HG02970 (cell line): ENCODE results near the gene TPMT.

Source experiments
- ATAC-seq: cut with Tn5 transposase; IDR thresholded peaks from one replicate; pipeline ENCODE4 v1.9.1; 2021; ENCODE audit warnings: mild to moderate bottlenecking, moderate library complexity, moderate number of reproducible peaks; ENCODE audit not compliant: unreplicated experiment, low FRiP score

Gene TPMT

DNA sequence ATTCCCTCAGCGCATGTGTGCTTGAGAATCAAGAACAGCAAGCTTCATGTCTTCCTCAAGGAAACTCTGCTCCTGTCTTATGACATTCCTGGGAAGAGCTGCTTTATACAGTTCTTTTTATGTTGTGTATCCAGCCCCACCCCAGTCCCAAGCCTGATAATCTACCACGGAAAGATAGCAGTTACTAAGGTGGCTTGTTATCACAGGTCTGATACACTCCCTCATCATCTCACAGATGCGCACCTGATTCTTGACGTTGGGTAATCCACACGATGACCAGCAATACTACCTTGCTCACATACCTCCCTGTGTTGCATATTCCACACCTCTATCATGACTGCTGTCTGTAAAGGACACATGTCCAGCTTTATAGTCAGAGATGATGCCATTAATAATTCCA, 35.6 kb downstream of the TPMT start:
- ATAC-seq: no peak

DNA sequence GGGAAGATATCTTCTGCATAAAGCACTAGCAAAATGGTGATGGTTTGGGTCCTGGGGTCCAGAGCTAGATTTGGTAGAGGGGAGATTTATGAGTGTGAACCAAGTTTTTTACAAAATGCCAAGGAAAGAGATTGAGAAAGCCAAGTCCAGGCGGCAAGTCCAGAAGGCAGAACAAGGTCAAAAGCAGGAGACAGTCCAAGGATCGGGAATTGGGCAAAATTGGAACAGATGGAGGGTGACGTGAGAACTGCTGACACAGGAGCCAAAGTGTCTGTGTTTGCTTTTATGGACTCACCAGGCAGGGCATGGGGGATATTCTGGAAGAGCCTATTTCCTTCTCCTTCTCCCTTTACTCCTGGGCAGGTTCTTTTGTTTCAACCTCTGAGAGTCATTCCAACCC, 36.5 kb downstream of the TPMT start:
- no peak for ATAC-seq

DNA sequence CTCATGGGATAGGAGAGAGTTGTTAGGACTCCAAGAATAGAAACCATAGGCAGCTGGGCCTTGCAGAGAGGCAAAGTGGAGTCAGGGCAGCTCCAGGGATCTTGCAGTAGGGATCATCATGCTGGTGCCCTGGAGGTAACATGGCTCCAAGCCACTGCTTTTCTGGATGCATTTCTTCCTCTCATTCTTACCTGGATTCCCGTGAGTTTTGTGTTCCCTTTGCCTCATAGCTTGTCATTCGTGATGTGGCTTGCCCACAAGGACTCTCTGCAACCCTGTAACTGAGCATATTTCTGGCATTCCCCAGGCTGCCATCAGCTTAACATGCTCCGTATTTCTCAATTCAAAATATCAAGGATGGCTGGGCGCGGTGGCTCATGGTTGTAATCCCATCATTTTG, 37.7 kb downstream of the TPMT start:
- no peak for ATAC-seq

DNA sequence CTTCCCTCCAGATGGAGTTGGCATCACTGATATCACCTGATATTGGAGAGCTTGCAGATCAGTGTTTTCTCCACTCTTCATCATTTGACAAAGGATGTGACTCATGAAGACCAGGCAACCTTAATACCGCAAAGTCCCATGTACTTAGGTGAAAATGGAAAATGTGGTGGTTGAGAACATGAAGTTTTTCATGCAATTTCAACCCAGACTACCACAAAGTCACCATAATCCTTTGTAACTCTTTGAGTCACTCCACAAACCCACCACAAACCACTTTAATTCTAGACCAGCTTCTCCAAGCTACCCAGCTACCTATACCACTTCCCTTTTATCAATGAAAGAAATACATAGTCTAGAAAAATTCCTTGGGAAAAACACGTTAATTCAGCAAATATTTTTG, 39.5 kb downstream of the TPMT start:
- no peak for ATAC-seq

DNA sequence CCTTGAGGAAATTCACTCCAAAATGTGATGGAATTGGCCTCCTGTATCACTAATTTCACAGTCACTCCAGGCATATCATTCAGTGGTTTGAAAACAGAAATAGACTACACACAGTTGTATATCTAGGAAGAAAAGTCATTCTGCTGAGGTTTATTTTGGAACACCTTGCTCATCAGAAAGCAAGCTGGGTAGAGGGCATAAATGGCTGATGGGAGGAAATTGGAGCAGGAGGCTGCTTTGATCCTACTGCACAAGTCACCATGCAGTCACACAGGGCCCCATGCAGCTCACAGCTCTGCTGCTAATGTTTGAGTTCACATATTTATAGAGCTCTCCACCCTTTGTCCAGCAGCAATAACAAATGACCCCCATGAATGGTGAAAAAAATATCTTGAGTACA, 44.7 kb downstream of the TPMT start:
- ATAC-seq: no peak

DNA sequence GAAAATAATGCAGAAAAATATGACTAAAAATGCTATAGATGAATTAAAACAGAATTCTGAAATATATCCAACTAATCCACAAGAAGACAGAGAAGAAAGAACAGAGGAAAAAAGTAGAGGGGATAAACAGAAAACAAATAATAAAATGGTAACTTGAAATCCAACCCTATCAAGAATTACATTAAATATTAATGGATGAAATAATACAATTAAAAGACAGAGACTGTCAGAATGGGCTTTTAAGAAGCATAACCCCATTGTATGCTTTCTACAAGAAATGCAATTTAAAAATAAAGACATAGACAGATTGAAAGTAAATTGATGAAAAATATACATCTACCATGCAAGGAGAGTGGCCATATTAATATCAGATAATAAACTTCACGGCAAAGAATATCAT, 47.8 kb downstream of the TPMT start:
- no peak for ATAC-seq

DNA sequence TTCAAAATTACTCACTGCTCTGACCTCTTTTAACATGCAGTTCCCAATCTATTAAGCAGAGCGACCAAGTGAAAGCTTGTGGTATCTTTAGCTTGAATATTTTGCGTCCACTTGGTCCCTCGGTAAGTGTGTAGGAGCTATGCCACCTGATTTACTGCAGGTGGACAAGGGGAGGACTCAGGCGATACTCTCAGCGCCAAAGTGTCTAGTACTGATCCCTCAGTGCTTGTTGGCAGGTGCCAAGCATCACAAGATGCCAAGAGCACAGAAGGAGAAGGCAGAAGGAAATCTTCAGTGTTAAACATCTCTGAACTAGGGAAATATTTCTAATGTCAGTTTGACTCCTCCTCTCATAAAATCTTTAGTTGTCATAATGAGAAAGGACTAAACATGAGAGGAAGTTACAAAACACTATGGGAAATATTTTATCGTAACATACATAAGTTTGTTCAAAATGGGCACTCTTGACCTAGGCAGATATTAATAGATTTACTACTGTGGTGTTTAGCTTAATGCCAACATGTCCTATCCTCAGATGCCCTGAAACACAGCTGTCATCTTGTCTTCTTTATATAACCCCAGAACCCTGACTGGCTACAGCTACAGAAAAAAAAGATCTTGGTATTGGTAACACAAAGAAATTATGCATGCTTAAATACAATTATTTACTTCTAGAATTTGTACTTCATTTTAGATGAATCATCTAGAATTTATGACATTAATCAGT, 51.9 kb downstream of the TPMT start:
- ATAC-seq: no peak

DNA sequence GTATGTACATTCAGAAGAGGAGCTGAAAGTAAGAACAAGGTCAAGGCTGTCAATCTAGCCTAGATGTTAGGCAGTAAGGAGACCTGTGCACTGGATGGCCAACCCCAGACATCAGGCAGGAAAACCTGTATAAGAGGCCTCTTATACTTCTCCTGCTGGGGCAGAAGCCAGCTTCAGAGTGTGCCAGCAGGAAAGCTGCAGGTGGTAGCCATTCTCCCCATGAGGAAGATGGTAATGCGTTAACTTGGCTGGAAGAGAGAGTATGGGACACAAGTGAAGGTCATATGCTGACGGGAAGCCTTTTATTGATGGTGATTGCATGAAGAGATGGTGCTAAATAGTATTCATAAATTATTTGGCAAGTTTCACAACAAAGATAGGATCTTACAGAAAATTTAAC, 53.0 kb downstream of the TPMT start:
- ATAC-seq: no peak

DNA sequence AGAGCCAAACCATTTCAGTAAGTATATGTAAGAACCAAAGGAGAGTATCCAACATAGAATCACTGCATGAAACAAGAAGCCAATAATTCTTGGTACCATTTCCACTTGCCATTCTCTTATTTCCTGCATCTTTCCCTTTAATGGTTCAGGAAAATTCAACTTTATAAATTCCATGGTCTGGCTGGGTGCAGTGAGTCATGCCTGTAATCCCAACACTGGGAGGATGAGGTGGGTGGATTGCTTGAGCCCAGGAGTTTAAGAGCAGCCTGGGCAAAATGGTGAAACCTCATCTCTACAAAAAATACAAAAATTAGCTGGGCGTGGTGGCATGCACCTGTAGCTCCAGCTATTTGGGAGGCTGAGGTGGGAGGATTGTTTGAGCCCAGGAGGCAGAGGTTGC, 53.6 kb downstream of the TPMT start:
- no peak for ATAC-seq

DNA sequence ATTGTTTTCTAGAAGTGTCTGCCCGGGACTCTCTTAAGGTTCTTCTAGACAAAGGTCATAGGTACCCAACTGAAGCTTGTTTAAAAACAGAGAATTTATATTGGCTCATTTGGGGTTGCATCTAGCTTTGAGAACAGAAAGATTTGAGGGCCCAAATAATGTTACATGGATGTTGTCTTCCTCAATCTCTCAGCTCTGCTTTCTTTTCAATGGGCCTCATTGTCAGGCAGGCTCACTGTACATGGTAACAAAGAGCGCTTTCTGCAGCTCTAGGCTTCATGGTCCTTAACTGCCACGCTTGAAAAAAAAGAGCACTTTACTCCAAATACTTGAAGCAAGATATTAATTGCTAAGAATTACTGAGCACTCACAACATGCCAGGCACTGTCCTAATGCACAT, 54.6 kb downstream of the TPMT start:
- no peak for ATAC-seq

DNA sequence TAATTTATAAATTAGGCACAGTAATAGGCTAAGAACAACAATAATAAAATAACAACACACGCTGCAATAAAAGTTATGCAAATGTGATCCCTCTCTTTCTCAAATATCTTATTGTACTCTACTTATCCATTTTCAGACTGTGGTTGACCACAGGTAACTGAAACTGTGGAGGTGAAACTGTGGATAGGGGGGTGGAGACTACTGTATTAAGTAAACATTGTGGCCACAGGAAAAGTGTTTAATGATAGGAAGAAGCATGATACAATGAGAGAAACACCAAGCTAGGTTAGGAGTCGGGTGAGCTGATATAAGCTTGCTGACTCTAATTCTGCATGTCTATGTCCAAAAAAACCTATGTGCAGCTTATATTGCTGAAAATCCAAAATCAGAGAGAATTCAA, 55.4 kb downstream of the TPMT start:
- no peak for ATAC-seq

DNA sequence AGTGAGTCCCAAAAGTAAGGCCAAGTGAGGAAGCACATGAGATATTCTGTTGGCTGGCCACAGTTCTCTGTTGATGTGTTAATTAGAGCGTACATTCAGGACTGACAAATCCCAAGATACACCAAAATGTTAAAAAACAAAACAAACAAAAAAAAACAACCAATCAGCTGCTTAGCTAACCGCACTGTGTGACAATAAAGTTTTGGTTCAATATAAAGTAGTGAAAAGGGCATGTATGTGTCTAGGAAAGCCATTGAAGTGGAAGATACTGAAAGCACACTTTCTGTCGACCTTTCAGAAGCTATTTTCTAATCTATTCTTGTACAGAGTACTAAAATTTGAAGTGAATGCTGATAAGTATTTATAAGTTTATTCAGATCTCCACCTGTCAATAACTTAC, 58.5 kb downstream of the TPMT start:
- ATAC-seq: no peak

DNA sequence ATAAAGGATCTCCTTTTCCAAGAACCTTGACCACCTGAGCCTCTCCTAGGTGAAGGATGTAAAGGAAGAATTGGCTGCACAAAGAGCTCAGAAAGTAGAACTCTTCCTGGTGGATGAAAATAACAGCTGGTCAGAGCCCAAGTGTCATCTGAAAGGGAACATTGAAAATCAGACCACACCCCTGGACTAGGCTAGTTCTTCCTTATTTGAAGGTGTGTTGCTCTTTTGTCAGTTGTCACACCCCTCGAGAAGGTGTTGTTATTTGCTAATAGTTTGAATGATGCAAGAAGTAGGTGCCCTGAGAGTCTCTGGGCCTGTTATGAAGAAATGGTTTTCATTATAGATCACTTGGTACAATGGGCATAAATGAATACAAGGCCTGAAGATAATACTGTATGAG, 63.5 kb downstream of the TPMT start:
- no peak for ATAC-seq

DNA sequence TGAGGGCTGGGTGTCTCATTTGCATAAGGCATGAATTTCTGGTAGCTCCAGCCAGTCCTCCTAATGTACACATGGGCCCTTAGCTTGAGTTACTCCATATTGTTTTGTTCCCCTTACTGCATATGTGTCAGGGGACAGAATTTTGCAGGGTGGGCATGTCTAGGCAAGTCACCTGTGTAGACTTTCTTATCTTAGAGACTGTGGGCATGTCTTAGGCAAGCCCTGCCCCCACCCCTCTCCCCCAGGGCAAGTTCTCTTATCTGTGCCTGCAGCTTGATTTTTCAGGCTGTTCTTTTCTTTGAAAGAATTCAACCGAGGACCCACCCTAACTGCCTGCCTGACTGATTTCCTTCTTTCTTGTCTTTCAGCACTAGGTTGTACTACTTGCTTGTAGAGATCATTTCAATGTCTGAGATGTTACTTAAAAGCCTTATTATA, 64.5 kb downstream of the TPMT start:
- ATAC-seq: no peak

DNA sequence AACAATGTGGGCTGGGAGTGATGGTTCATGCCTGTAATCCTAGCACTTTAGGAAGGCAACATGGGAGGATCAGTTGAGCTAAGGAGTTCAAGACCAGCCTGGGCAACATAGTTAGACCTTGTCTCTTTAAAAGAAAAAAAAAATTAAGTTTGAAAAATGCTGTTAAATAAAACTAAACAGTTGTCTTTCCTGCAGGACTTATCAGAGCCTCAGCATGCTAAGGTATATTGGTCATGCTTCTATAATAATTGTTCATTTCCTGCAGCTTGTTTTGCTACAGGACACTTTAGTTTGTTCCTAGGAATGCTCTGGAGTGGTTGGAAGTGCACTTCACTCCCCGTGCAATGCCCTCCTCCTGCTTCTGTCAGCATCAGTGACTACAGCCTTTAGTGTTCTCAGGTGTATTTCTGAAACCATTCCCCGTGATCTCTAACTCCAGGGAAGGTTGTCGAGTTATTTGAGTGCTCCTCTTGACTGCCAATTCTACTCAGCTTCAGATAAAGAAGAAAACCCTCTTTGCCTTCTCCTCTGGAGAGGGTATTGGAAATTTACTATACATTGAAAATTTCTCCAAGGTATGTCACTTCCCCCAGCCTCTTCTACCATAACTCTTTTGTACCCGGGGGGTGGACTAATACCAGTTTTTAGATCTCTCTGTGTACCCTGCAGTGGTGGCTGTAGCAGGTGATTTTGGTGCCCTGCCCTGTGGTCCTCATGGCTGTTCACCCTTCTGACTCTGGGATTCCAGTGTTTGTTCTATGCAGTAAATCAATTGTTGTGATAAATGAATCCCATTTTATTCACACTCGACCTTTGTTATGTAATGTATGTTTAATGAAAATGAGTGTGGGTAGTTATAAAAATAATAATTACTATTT, 66.2 kb downstream of the TPMT start:
- ATAC-seq: no peak

DNA sequence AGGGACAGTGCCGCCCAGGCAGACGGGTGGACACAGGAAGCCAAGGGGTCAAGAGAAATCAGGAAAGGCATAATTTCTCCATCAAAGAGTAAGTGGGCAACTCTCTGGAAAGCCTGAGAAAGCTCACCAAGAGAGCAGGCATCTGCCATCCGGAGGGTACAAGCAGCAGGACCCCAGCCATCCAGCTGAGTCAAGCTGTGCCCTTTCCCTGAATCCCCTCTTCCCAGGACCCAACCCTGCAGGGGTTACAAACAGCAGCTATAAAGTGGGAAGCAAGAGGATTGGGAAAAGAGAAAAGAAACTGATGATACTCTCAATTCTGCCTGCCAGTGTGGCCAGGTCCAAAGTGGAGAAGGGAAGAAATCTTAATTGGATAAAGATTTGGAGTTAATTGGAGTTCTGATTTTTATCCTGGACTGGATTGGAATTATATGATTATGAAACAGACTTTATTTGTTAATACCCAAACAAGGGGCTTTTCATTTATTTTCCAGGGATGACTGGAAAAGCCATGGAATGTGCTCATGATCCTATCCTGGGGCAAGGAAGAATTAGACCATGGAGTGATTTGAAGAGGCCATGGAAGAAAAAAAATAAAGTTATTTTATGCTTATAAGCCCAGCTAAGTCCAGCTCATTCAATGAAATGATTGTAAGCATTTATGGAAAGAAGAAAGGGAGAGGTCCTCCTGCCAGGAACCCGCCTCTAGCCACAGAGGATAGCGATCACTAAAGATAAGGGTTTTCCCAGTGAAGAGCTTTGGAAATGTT, 67.3 kb downstream of the TPMT start:
- no peak for ATAC-seq

DNA sequence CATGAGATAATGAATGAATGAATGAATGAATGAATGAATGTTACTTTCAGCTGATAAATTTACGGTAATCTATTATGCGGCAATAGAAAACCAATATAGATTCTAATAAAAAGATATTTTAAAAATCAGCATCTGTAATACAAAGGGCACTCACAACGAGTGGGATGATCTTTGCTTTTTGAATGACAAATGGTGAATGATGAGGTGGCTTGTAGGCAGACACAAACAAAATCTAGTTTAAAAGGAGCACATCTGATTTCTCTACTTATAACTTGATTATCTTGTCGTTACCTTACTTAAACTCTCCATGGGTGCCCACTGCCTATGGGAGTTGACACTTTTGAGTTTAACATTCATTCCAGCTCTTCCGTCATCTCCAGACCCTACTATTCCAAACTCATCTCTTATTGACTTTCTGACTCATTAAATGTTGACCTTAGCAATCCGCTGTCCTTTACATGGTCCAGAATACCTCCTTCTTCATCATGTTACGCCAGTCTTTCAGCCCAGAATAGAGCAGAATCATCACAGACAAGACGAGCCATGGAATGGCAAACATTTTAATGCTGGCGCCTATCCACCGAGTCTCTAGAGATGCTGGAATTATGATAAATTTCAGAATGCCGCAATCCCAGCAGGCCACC, 73.7 kb downstream of the TPMT start:
- ATAC-seq: no peak

DNA sequence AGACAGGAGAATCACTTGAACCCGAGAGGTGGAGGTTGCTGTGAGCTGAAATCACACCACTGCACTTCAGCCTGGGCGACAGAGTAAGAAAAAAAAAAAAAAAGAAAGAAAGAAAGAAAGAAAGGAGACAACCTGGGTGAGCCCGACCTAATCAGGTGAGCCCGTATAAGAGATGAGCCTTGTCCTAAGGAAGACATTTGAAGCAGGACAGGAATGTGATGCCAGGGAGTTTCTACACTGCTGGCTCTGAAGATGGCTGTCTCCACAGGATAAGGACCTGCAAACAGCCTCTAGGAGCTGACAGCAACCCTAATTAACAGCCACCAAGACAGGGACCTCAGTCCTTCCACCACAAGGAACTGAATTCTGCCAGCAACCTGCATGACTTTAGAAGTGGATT, 74.3 kb downstream of the TPMT start:
- no peak for ATAC-seq

DNA sequence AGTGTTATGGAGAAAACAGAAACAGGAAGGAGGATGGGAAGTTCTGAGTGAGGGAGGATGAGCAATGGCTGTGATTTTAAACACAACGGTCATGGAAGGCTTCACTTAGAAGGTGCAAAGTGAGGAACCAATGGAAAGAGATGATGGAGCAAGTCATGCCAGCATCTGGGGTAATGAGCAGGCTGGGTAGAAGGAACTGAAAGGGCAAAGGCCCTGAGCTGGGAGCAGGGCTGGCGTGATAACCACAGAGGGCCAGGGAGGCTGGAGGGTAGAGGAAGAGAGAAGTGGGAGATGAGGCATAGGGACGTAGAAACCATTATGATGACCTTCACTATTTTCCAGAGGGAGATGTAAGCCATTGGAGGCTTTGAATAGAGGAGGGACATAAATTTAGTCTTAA, 76.0 kb downstream of the TPMT start:
- ATAC-seq: no peak
